Nephron (organoid): Measurements from ENCODE around the gene METTL13.

Experiments used
- H3K27ac Mint-ChIP-seq, 3 experiments: 2 replicates each; pipeline ENCODE4 v1.8.0; 2020; ENCODE audit warnings: mixed read lengths in 3 of 3, mild to moderate bottlenecking in 2 of 3, moderate library complexity in 1 of 3
- H3K27me3 Mint-ChIP-seq: 2 replicates; pipeline ENCODE4 v1.8.0; 2021; ENCODE audit warnings: low read depth, mild to moderate bottlenecking, moderate library complexity, mixed read lengths
- H3K36me3 Mint-ChIP-seq: 2 replicates; pipeline ENCODE4 v1.8.0; 2020; ENCODE audit warnings: low read depth, mixed read lengths
- H3K4me1 Mint-ChIP-seq: 2 replicates; pipeline ENCODE4 v1.8.0; 2020; ENCODE audit warnings: mixed read lengths
- H3K4me3 Mint-ChIP-seq, 3 experiments: 2 replicates each; pipeline ENCODE4 v1.8.0; 2020; ENCODE audit warnings: mild to moderate bottlenecking in 3 of 3, mixed read lengths in 3 of 3, moderate library complexity in 2 of 3
- H3K9me3 Mint-ChIP-seq: 2 replicates; pipeline ENCODE4 v1.8.0; 2020; ENCODE audit warnings: mixed read lengths
- TF ChIP-seq, protein P1 (sequence below), 3 experiments: fragments of 200-600 bp; sonication (generic); IDR thresholded peaks; one replicate each; pipeline ENCODE4 v1.5.0; 2021; ENCODE audit warnings: antibody characterized with exemption in 3 of 3; ENCODE audit not compliant: unreplicated experiment in 3 of 3

Gene METTL13

GRCh38 chr1:171787686-171788480 lies 6.4 kb downstream of the METTL13 start:
- Mint-ChIP-seq H3K36me3 (peaks cover 69% of the 10 kb centered on the region), H3K4me1 (peaks cover 17% of the 10 kb centered on the region), H3K27ac (no peak overlapping the region), H3K27me3 (no peaks in the 10 kb centered on the region), H3K9me3 (no peaks in the 10 kb centered on the region), H3K4me3 (no peak overlapping the region)
- TF ChIP-seq, protein P1, sequence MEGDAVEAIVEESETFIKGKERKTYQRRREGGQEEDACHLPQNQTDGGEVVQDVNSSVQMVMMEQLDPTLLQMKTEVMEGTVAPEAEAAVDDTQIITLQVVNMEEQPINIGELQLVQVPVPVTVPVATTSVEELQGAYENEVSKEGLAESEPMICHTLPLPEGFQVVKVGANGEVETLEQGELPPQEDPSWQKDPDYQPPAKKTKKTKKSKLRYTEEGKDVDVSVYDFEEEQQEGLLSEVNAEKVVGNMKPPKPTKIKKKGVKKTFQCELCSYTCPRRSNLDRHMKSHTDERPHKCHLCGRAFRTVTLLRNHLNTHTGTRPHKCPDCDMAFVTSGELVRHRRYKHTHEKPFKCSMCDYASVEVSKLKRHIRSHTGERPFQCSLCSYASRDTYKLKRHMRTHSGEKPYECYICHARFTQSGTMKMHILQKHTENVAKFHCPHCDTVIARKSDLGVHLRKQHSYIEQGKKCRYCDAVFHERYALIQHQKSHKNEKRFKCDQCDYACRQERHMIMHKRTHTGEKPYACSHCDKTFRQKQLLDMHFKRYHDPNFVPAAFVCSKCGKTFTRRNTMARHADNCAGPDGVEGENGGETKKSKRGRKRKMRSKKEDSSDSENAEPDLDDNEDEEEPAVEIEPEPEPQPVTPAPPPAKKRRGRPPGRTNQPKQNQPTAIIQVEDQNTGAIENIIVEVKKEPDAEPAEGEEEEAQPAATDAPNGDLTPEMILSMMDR (IDR thresholded peaks at IDR 0.05; ENCODE audit: unreplicated experiment in 3 of 3), result no peak

DNA sequence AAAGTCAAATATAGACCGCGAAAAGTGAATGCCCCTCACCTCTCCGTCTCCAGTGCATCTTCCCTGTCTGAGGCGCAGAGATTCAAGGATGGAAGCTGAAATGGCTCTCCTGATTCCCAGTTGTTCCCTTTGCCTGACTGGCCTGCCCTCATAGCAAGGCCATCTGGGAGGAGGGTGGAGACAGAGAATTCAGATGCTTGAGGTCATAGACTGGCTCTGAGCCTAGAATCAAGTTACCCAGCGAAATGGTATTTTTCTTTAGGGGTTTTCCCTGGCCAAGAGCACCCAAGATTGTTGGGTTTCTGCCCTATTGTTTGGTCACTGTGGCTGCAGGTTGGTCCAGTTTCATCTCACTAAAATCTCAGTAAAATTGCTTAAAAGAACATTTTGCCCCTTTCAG lies 7.2 kb downstream of the METTL13 start:
- Mint-ChIP-seq H3K9me3 (no peaks in the 10 kb centered on the region), H3K4me1 (peaks cover 12% of the 10 kb centered on the region), H3K4me3 (no peak overlapping the region), H3K27ac (no peak overlapping the region), H3K36me3 (peaks cover 67% of the 10 kb centered on the region), H3K27me3 (no peaks in the 10 kb centered on the region)
- TF ChIP-seq, protein P1 (IDR thresholded peaks at IDR 0.05; ENCODE audit: unreplicated experiment in 3 of 3), result no peak

- Mint-ChIP-seq H3K4me1 (peaks cover under 1% of the 10 kb centered on the region), H3K9me3 (no peaks in the 10 kb centered on the region), H3K27ac (no peak overlapping the region), H3K27me3 (no peaks in the 10 kb centered on the region), H3K4me3 (no peak overlapping the region), H3K36me3 (peaks cover 70% of the 10 kb centered on the region)
- TF ChIP-seq, protein P1 (IDR thresholded peaks at IDR 0.05; ENCODE audit: unreplicated experiment in 3 of 3), result no peak
Measured at GRCh38 chr1:171790318-171790717, 8.9 kb downstream of the METTL13 start.

DNA sequence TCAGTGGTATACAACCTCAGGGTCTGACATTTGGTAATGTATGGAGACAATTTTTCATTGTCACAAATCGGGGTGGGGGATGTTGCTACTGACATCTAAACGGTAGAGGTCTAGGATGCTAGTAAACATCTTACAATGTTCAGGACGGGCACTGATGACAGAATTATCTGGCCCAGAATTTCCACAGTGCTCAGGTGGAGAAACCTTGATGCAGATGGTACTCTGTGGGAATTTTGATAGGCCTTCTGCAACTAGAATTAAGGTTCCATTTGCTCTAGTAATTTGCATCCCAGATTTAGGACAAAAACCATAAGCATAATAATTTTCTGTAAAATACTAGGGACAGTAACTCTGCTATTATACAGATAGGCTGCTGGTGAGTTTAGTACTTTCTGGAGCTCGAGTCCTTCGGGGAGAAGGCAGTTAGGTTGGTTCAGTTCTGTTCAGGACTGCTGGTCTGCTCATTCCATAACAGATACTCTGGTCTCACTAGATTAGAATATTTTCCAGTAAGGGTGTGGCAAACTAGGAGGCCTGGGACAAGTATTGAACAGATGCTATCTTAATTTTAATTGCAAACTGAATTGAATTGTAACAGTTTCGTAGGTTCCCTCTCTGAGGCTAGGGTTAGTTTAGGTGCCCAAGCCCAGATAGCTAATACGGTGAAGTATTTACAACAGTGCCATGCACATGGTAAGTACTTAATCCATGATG lies 11.4 kb downstream of the METTL13 start:
- peaks cover 62% of the 10 kb centered on the region for H3K36me3 Mint-ChIP-seq
- H3K27ac Mint-ChIP-seq, result no peak overlapping the region
- H3K27me3 Mint-ChIP-seq, result no peaks in the 10 kb centered on the region
- TF ChIP-seq, protein P1 (IDR thresholded peaks at IDR 0.05; ENCODE audit: unreplicated experiment in 3 of 3), result no peak
- H3K9me3 Mint-ChIP-seq, result no peaks in the 10 kb centered on the region
- no peaks in the 10 kb centered on the region for H3K4me1 Mint-ChIP-seq
- no peak overlapping the region for H3K4me3 Mint-ChIP-seq

DNA sequence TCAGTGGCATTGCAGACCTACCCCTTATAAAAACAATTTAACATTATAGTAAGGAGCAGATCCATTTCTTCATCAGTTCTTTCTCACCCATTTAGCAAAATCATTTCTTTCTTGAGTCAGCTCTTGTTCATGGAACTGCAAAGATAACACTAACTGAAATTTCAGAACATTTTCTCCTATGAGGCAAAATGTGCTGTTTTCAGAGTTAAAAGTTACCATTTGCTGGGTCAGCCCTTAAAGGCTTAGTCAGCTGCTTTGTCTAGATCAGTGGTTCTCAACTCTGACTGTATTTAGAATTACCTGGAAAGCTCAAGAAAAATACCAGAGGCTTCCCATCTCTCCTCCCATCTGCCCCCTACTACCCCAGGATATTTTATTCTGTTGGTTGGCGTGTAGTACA lies 12.2 kb downstream of the METTL13 start:
- Mint-ChIP-seq H3K27me3 (no peaks in the 10 kb centered on the region), H3K4me3 (no peak overlapping the region), H3K4me1 (peaks cover 2% of the 10 kb centered on the region), H3K9me3 (no peaks in the 10 kb centered on the region), H3K36me3 (peaks cover 56% of the 10 kb centered on the region), H3K27ac (no peak overlapping the region)
- TF ChIP-seq, protein P1 (IDR thresholded peaks at IDR 0.05; ENCODE audit: unreplicated experiment in 3 of 3), result no peak
